ENCODE results near the gene DAAM1. TPM values are rescaled to one million over a fixed set of nuclear protein-coding genes. Genes with fewer than 3 reads are reported as not detected.

The DAAM1 gene
- polyA plus RNA-seq, 3 donors: 3.2 to 6.3 (median 4.4) TPM

GRCh38 chr14:59265808-59266207 is 77.3 kb downstream of the DAAM1 start:
- Mint-ChIP-seq H3K27me3 (ENCODE audit: low read depth in 3 of 3) (peaks cover 0 to 1% (median 0%) of the 10 kb centered on the region in 3 donors), H3K36me3 (peaks cover 27 to 33% of the 10 kb centered on the region in 2 donors), H3K9me3 (no peaks in the 10 kb centered on the region), H3K4me1 (no peaks in the 10 kb centered on the region), H3K27ac (peak overlapping the region in 2 of 7 donors; percentile 11 to 23), H3K4me3 (no peak overlapping the region)
- no peak overlapping the region for H2AFZ ChIP-seq (ENCODE audit: insufficient read depth, low read depth, low read length, poor library complexity, severe bottlenecking)
- H3K4me1 ChIP-seq (ENCODE audit: control insufficient read depth in 1 of 2, insufficient read depth in 2 of 2, low read length in 2 of 2): no peaks in the 10 kb centered on the region
- intact Hi-C loops (cut with micrococcal nuclease): no loop called here
- no peaks in the 10 kb centered on the region for H4K20me1 ChIP-seq (ENCODE audit: insufficient read depth, low read length)
- H3K79me2 ChIP-seq (ENCODE audit: insufficient read depth, low read length): no peaks in the 10 kb centered on the region
- peak in 1 of 3 donors; percentile 39 for DNase-seq
- TF ChIP-seq, protein P1, sequence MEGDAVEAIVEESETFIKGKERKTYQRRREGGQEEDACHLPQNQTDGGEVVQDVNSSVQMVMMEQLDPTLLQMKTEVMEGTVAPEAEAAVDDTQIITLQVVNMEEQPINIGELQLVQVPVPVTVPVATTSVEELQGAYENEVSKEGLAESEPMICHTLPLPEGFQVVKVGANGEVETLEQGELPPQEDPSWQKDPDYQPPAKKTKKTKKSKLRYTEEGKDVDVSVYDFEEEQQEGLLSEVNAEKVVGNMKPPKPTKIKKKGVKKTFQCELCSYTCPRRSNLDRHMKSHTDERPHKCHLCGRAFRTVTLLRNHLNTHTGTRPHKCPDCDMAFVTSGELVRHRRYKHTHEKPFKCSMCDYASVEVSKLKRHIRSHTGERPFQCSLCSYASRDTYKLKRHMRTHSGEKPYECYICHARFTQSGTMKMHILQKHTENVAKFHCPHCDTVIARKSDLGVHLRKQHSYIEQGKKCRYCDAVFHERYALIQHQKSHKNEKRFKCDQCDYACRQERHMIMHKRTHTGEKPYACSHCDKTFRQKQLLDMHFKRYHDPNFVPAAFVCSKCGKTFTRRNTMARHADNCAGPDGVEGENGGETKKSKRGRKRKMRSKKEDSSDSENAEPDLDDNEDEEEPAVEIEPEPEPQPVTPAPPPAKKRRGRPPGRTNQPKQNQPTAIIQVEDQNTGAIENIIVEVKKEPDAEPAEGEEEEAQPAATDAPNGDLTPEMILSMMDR (IDR thresholded peaks at IDR 0.05): no peak
- no peak overlapping the region for H3K4me3 ChIP-seq (replicated peaks in 1 of 3; ENCODE audit: low read depth in 2 of 3, low read length in 3 of 3)
- no peaks in the 10 kb centered on the region for H3K9me3 ChIP-seq (replicated peaks in 1 of 2; ENCODE audit: control insufficient read depth in 1 of 2, insufficient read depth in 1 of 2, low read length in 2 of 2)
- H3K27me3 ChIP-seq (ENCODE audit: control insufficient read depth in 2 of 2, insufficient read depth in 2 of 2, low read length in 2 of 2): no peaks in the 10 kb centered on the region
- H3K27ac ChIP-seq (ENCODE audit: low read depth in 1 of 2, low read length in 2 of 2): no peak overlapping the region
- H3K4me2 ChIP-seq (replicated peaks; ENCODE audit: extremely low read depth, low read length, poor library complexity, severe bottlenecking): no peak overlapping the region
- peaks cover 0 to 2% of the 10 kb centered on the region in 2 donors for H3K36me3 ChIP-seq (replicated peaks in 1 of 2; ENCODE audit: control insufficient read depth in 1 of 2, insufficient read depth in 2 of 2, low read length in 2 of 2)
- H3K9ac ChIP-seq (ENCODE audit: insufficient read depth, low read length, poor library complexity, severe bottlenecking): no peak overlapping the region

- Mint-ChIP-seq H3K27me3 (ENCODE audit: low read depth in 3 of 3) (peaks cover 0 to 1% (median 0%) of the 10 kb centered on the region in 3 donors), H3K36me3 (peaks cover 27 to 33% of the 10 kb centered on the region in 2 donors), H3K27ac (no peak overlapping the region), H3K9me3 (no peaks in the 10 kb centered on the region), H3K4me1 (no peaks in the 10 kb centered on the region), H3K4me3 (no peak overlapping the region)
- no peak overlapping the region for H2AFZ ChIP-seq (ENCODE audit: insufficient read depth, low read depth, low read length, poor library complexity, severe bottlenecking)
- no peak for DNase-seq
- 100% methylated on average over 1 of the region's 2 CpGs for WGBS (ENCODE audit: insufficient coverage)
- no peak overlapping the region for H3K9ac ChIP-seq (ENCODE audit: insufficient read depth, low read length, poor library complexity, severe bottlenecking)
- no peak overlapping the region for H3K27ac ChIP-seq (ENCODE audit: low read depth in 1 of 2, low read length in 2 of 2)
- H3K79me2 ChIP-seq (ENCODE audit: insufficient read depth, low read length): no peaks in the 10 kb centered on the region
- H3K4me1 ChIP-seq (ENCODE audit: control insufficient read depth in 1 of 2, insufficient read depth in 2 of 2, low read length in 2 of 2): no peaks in the 10 kb centered on the region
- TF ChIP-seq, protein P1 (IDR thresholded peaks at IDR 0.05): no peak
- H3K27me3 ChIP-seq (ENCODE audit: control insufficient read depth in 2 of 2, insufficient read depth in 2 of 2, low read length in 2 of 2): no peaks in the 10 kb centered on the region
- intact Hi-C loops (cut with micrococcal nuclease): no loop called here
- no peaks in the 10 kb centered on the region for H4K20me1 ChIP-seq (ENCODE audit: insufficient read depth, low read length)
- H3K36me3 ChIP-seq (replicated peaks in 1 of 2; ENCODE audit: control insufficient read depth in 1 of 2, insufficient read depth in 2 of 2, low read length in 2 of 2): peaks cover 0 to 2% of the 10 kb centered on the region in 2 donors
- H3K9me3 ChIP-seq (replicated peaks in 1 of 2; ENCODE audit: control insufficient read depth in 1 of 2, insufficient read depth in 1 of 2, low read length in 2 of 2): no peaks in the 10 kb centered on the region
- H3K4me2 ChIP-seq (replicated peaks; ENCODE audit: extremely low read depth, low read length, poor library complexity, severe bottlenecking): no peak overlapping the region
- H3K4me3 ChIP-seq (replicated peaks in 1 of 3; ENCODE audit: low read depth in 2 of 3, low read length in 3 of 3): no peak overlapping the region
Measured at GRCh38 chr14:59267046-59267445, 78.6 kb downstream of the DAAM1 start.
